ENCODE results near the gene BCAP29. TPM values are rescaled to one million over a fixed set of nuclear protein-coding genes. Genes with fewer than 3 reads are reported as not detected.

BCAP29 gene
- total and polyA plus RNA-seq, 7 donors: 15.6 to 173 (median 104) TPM

- Histone ChIP-seq H3K4me3 (no peak overlapping the region), H3K27ac (no peak overlapping the region), H3K36me3 (peaks cover 5 to 24% (median 13%) of the 10 kb centered on the region in 4 donors), H3K27me3 (no peaks in the 10 kb centered on the region), H3K9me3 (no peaks in the 10 kb centered on the region), H3K4me1 (peaks cover 0 to 10% (median 5%) of the 10 kb centered on the region in 4 donors)
- TF ChIP-seq CTCF (IDR thresholded peaks at IDR 0.05): no peak
- TF ChIP-seq POLR2AphosphoS5 (IDR thresholded peaks at IDR 0.05): no peak
- TF ChIP-seq POLR2A (IDR thresholded peaks at IDR 0.05): no peak
- no peak for TF ChIP-seq EP300 (IDR thresholded peaks at IDR 0.05)
- no peak for DNase-seq
- intact Hi-C loops (cut with DNase I): no loop called here
- 80 to 88% methylated on average over 4 of the region's 4 CpGs for WGBS, 2 donors
Observed at GRCh38 chr7:107609811-107610261, 29.8 kb downstream of the BCAP29 start.

GRCh38 chr7:107610323-107610722, 30.3 kb downstream of the BCAP29 start:
- Histone ChIP-seq H3K4me1 (peaks cover 0 to 10% (median 5%) of the 10 kb centered on the region in 4 donors), H3K9me3 (no peaks in the 10 kb centered on the region), H3K4me3 (no peak overlapping the region), H3K27ac (no peak overlapping the region), H3K27me3 (no peaks in the 10 kb centered on the region), H3K36me3 (peaks cover 5 to 29% (median 13%) of the 10 kb centered on the region in 4 donors)
- DNase-seq: no peak
- WGBS, 2 donors: 92 to 99% methylated on average over 1 of the region's 1 CpG
- intact Hi-C loops (cut with DNase I): no loop called here
- no peak for TF ChIP-seq EP300 (IDR thresholded peaks at IDR 0.05)
- TF ChIP-seq POLR2AphosphoS5 (IDR thresholded peaks at IDR 0.05): no peak
- no peak for TF ChIP-seq POLR2A (IDR thresholded peaks at IDR 0.05)

- H3K9me3 ChIP-seq: no peaks in the 10 kb centered on the region
- TF ChIP-seq POLR2AphosphoS5 (IDR thresholded peaks at IDR 0.05) (no peak), CTCF (IDR thresholded peaks at IDR 0.05) (no peak), POLR2A (IDR thresholded peaks at IDR 0.05) (no peak), EP300 (IDR thresholded peaks at IDR 0.05) (no peak)
- peaks cover 5 to 50% (median 13%) of the 10 kb centered on the region in 4 donors for H3K36me3 ChIP-seq
- intact Hi-C loops (cut with DNase I): no loop called here
- H3K27ac ChIP-seq: no peak overlapping the region
- 91 to 94% methylated on average over 1 of the region's 1 CpG for whole genome bisulfite sequencing, 2 donors
- H3K4me3 ChIP-seq: no peak overlapping the region
- H3K27me3 ChIP-seq: no peaks in the 10 kb centered on the region
- H3K4me1 ChIP-seq: peaks cover 0 to 10% (median 5%) of the 10 kb centered on the region in 4 donors
- no peak for DNase-seq
Observed at GRCh38 chr7:107613439-107613838, 33.4 kb downstream of the BCAP29 start.

- H3K27ac ChIP-seq: no peak overlapping the region
- peaks cover 0 to 10% (median 5%) of the 10 kb centered on the region in 4 donors for H3K4me1 ChIP-seq
- DNase-seq: no peak
- TF ChIP-seq CTCF (IDR thresholded peaks at IDR 0.05) (no peak), EP300 (IDR thresholded peaks at IDR 0.05) (no peak), POLR2AphosphoS5 (IDR thresholded peaks at IDR 0.05) (no peak), POLR2A (IDR thresholded peaks at IDR 0.05) (no peak)
- no peaks in the 10 kb centered on the region for H3K9me3 ChIP-seq
- peaks cover 5 to 52% (median 13%) of the 10 kb centered on the region in 4 donors for H3K36me3 ChIP-seq
- intact Hi-C loops (cut with DNase I): no loop called here
- no peaks in the 10 kb centered on the region for H3K27me3 ChIP-seq
- no peak overlapping the region for H3K4me3 ChIP-seq
Observed at GRCh38 chr7:107613948-107614347, 33.9 kb downstream of the BCAP29 start.

GRCh38 chr7:107614425-107614824, 34.4 kb downstream of the BCAP29 start:
- peaks cover 0 to 10% (median 5%) of the 10 kb centered on the region in 4 donors for H3K4me1 ChIP-seq
- no peaks in the 10 kb centered on the region for H3K9me3 ChIP-seq
- intact Hi-C loops (cut with DNase I): no loop called here
- no peak for TF ChIP-seq CTCF (IDR thresholded peaks at IDR 0.05)
- no peak for TF ChIP-seq POLR2AphosphoS5 (IDR thresholded peaks at IDR 0.05)
- TF ChIP-seq EP300 (IDR thresholded peaks at IDR 0.05): no peak
- TF ChIP-seq POLR2A (IDR thresholded peaks at IDR 0.05): no peak
- H3K36me3 ChIP-seq: peaks cover 5 to 52% (median 13%) of the 10 kb centered on the region in 4 donors
- no peak overlapping the region for H3K4me3 ChIP-seq
- no peaks in the 10 kb centered on the region for H3K27me3 ChIP-seq
- no peak for DNase-seq
- H3K27ac ChIP-seq: no peak overlapping the region

Data from sigmoid colon (tissue), 7 donors.